Measurements from ENCODE around the gene PLCH2. TPM values are rescaled to one million over a fixed set of nuclear protein-coding genes. Genes with fewer than 3 reads are reported as not detected.

PLCH2 gene
- total and polyA plus RNA-seq, 4 donors, result 0.33 to 1.3 (median 1.0) TPM; not detected in 1

- H3K27me3 ChIP-seq (ENCODE audit: control insufficient read depth in 4 of 4, insufficient read depth in 4 of 4, low read length in 3 of 4), result no peaks in the 10 kb centered on the region
- H3K4me3 ChIP-seq (ENCODE audit: low read depth in 1 of 3, low read length in 3 of 3), result no peak overlapping the region
- no peak overlapping the region for H3K9ac ChIP-seq (ENCODE audit: low read depth in 1 of 2, low read length in 2 of 2)
- H3K36me3 ChIP-seq (ENCODE audit: control insufficient read depth in 4 of 4, insufficient read depth in 3 of 4, low read depth in 1 of 4, low read length in 3 of 4), result no peaks in the 10 kb centered on the region
- H3K27ac ChIP-seq (ENCODE audit: low read depth in 1 of 2, low read length in 2 of 2), result no peak overlapping the region
- 72% methylated on average over 7 of the region's 7 CpGs for WGBS
- H3K9me3 ChIP-seq (ENCODE audit: control insufficient read depth in 4 of 4, low read length in 3 of 4), result no peaks in the 10 kb centered on the region
- no peak for DNase-seq (ENCODE audit: low spot score)
- TF ChIP-seq NR2F2 (IDR thresholded peaks at IDR 0.05) (no peak), RAD21 (IDR thresholded peaks at IDR 0.05) (no peak), EGR1 (IDR thresholded peaks at IDR 0.05; ENCODE audit: low read depth in 2 of 2) (no peak), HNF4G (IDR thresholded peaks at IDR 0.05) (no peak)
- H3K4me1 ChIP-seq (ENCODE audit: control insufficient read depth in 4 of 4, insufficient read depth in 4 of 4, low read length in 3 of 4), result peaks cover 0 to 5% (median 0%) of the 10 kb centered on the region in 4 donors
Observed at GRCh38 chr1:2501820-2502119, 25.7 kb downstream of the PLCH2 start.

GRCh38 chr1:2502210-2502609 lies 26.1 kb downstream of the PLCH2 start:
- Histone ChIP-seq H3K27me3 (ENCODE audit: control insufficient read depth in 4 of 4, insufficient read depth in 4 of 4, low read length in 3 of 4) (no peaks in the 10 kb centered on the region), H3K9me3 (ENCODE audit: control insufficient read depth in 4 of 4, low read length in 3 of 4) (no peaks in the 10 kb centered on the region), H3K27ac (ENCODE audit: low read depth in 1 of 2, low read length in 2 of 2) (no peak overlapping the region), H3K4me3 (ENCODE audit: low read depth in 1 of 3, low read length in 3 of 3) (no peak overlapping the region), H3K9ac (ENCODE audit: low read depth in 1 of 2, low read length in 2 of 2) (no peak overlapping the region), H3K36me3 (ENCODE audit: control insufficient read depth in 4 of 4, insufficient read depth in 3 of 4, low read depth in 1 of 4, low read length in 3 of 4) (no peaks in the 10 kb centered on the region), H3K4me1 (ENCODE audit: control insufficient read depth in 4 of 4, insufficient read depth in 4 of 4, low read length in 3 of 4) (peaks cover 0 to 6% (median 0%) of the 10 kb centered on the region in 4 donors)
- WGBS, result 85% methylated on average over 34 of the region's 34 CpGs
- no peak for DNase-seq (ENCODE audit: low spot score)
- TF ChIP-seq JUND (IDR thresholded peaks at IDR 0.05) (no peak), CTCF (IDR thresholded peaks at IDR 0.05; ENCODE audit: low read depth, low read length, missing input control) (no peak), ZBTB33 (IDR thresholded peaks at IDR 0.05) (no peak), RAD21 (IDR thresholded peaks at IDR 0.05) (no peak), REST (IDR thresholded peaks at IDR 0.05) (no peak)

GRCh38 chr1:2502661-2503553 lies 26.8 kb downstream of the PLCH2 start:
- 81% methylated on average over 36 of the region's 36 CpGs for WGBS
- no peak overlapping the region for H3K9ac ChIP-seq (ENCODE audit: low read depth in 1 of 2, low read length in 2 of 2)
- TF ChIP-seq YY1 (IDR thresholded peaks at IDR 0.05) (no peak), HNF4G (IDR thresholded peaks at IDR 0.05) (no peak), MAX (IDR thresholded peaks at IDR 0.05) (no peak), RXRA (IDR thresholded peaks at IDR 0.05) (no peak), HNF4A (conservative IDR thresholded peaks at IDR 0.05) (no peak), ZBTB33 (IDR thresholded peaks at IDR 0.05) (no peak), GABPA (IDR thresholded peaks at IDR 0.05 in 1 of 2, conservative IDR thresholded peaks at IDR 0.05 in 1 of 2) (no peak), CTCF (IDR thresholded peaks at IDR 0.05; ENCODE audit: low read depth, low read length, missing input control) (no peak), NR2F2 (IDR thresholded peaks at IDR 0.05) (no peak)

More at GRCh38 chr1:2502661-2503553, 26.8 kb downstream of the PLCH2 start:
- Histone ChIP-seq H3K36me3 (ENCODE audit: control insufficient read depth in 4 of 4, insufficient read depth in 3 of 4, low read depth in 1 of 4, low read length in 3 of 4) (peaks cover 0 to 2% (median 0%) of the 10 kb centered on the region in 4 donors), H3K27me3 (ENCODE audit: control insufficient read depth in 4 of 4, insufficient read depth in 4 of 4, low read length in 3 of 4) (no peaks in the 10 kb centered on the region), H3K27ac (ENCODE audit: low read depth in 1 of 2, low read length in 2 of 2) (no peak overlapping the region), H3K4me1 (ENCODE audit: control insufficient read depth in 4 of 4, insufficient read depth in 4 of 4, low read length in 3 of 4) (peaks cover 0 to 6% (median 0%) of the 10 kb centered on the region in 4 donors), H3K4me3 (ENCODE audit: low read depth in 1 of 3, low read length in 3 of 3) (no peak overlapping the region), H3K9me3 (ENCODE audit: control insufficient read depth in 4 of 4, low read length in 3 of 4) (no peaks in the 10 kb centered on the region)
- DNase-seq (ENCODE audit: low spot score), result no peak

Measured in liver (tissue), 9 donors.